K562 (cell line): Measurements from ENCODE around the gene DGCR8. TPM values are rescaled to one million over a fixed set of nuclear protein-coding genes. Genes with fewer than 3 reads are reported as not detected.
A peak's percentile ranks its signal among the peaks of the same experiment; 100 is the strongest.

ENCODE experiments used
- CTCFL ChIP-seq: IDR thresholded peaks from 2 replicates; pipeline ENCODE4 v1.6.1; 2011; ENCODE audit warnings: borderline replicate concordance, low read depth, mild to moderate bottlenecking, moderate library complexity, low read length; ENCODE audit not compliant: insufficient read depth, poor library complexity, severe bottlenecking
- DACH1 ChIP-seq: fragments of 450-650 bp; IDR thresholded peaks from 2 replicates; pipeline ENCODE4 v1.6.1; 2018; ENCODE audit not compliant: partially characterized antibody
- ILF3 ChIP-seq: fragments of 450-650 bp; IDR thresholded peaks from 2 replicates; pipeline ENCODE4 v1.6.1; 2018; ENCODE audit warnings: antibody characterized with exemption, mild to moderate bottlenecking, moderate library complexity, borderline replicate concordance
- KDM5B ChIP-seq: fragments of 200-600 bp; sonication (generic); IDR thresholded peaks from 2 replicates; pipeline ENCODE4 v1.6.1; 2012; ENCODE audit warnings: low read depth, mild to moderate bottlenecking, moderate library complexity, low read length, control low read depth, inconsistent platforms; ENCODE audit not compliant: insufficient replicate concordance
- REST ChIP-seq, 2 experiments: fragments of 450-650 bp; formaldehyde crosslinking in 1 of 2; IDR thresholded peaks; 2 replicates each; pipeline versions ENCODE4 v1.4.0 to v1.6.1; 2014 to 2020; ENCODE audit warnings: mild to moderate bottlenecking in 2 of 2, borderline replicate concordance in 1 of 2, low read depth in 1 of 2
- RFX5 ChIP-seq: IDR thresholded peaks from 2 replicates; pipeline ENCODE4 v1.6.1; 2011; ENCODE audit warnings: low read depth, mild to moderate bottlenecking, improper control_type of control experiment, low read length
- TEAD1 ChIP-seq, 2 experiments: fragments of 450-650 bp in 1 of 2; sonication (generic) in 1 of 2; formaldehyde crosslinking; IDR thresholded peaks; 2 replicates each; pipeline versions ENCODE4 v1.4.0 to v1.8.0; 2020 to 2022; ENCODE audit warnings: mild to moderate bottlenecking in 2 of 2, missing genetic modification reagents in 1 of 2
- WHSC1 ChIP-seq: IDR thresholded peaks from one replicate; pipeline ENCODE4 v1.6.1; 2012; ENCODE audit warnings: low read length, control low read depth, inconsistent platforms
- ZFP91 ChIP-seq: sonication (generic); formaldehyde crosslinking; IDR thresholded peaks from 2 replicates; pipeline ENCODE4 v1.8.0; 2022; ENCODE audit warnings: mild to moderate bottlenecking, missing genetic modification reagents
- ZNF165 ChIP-seq: fragments of 250-450 bp; sonication (Bioruptor Pico); IDR thresholded peaks from 2 replicates; pipeline ENCODE4 v1.4.0; 2020; ENCODE audit warnings: borderline replicate concordance
- ZNF384 ChIP-seq: IDR thresholded peaks from 2 replicates; pipeline ENCODE4 v1.6.1; 2012; ENCODE audit warnings: low read depth, low read length, improper control_type of control experiment
- polyA plus RNA-seq, 8 experiments: library from polyadenylated mRNA; depleted of rRNA in 4 of 8; stranded (reverse) in 5 of 8; unstranded in 3 of 8; fragments of >200 nt; fragmentation: Nextera tagmentation in 2 of 8; fragmentation: Illumina TruSeq in 1 of 8; extraction: Ambion mirVana in 2 of 8; extraction: Trizol in 1 of 8; gene quantifications; 2 replicates each; pipeline versions ENCODE4 v1.2.1 to v1.2.3, GENCODE V29; 2011 to 2014; ENCODE audit warnings: inconsistent platforms in 1 of 8, missing spikeins in 1 of 8
- total RNA-seq, 7 experiments: library from RNA; depleted of rRNA in 6 of 7; stranded (reverse); fragments of >200 nt in 6 of 7; fragmentation: Illumina TruSeq in 2 of 7; extraction: Trizol in 2 of 7; gene quantifications; 2 replicates each; pipeline versions ENCODE4 v1.2.1 to v1.2.3, GENCODE V29; 2011 to 2021; ENCODE audit warnings: low replicate concordance in 1 of 7

Gene DGCR8
- total and polyA plus RNA-seq, 9 of the 15 experiments (the other 6 are each of a cell fraction or from before 2014, with no cell fraction given): 5.9 to 144 (median 80.1) TPM

- TF ChIP-seq CTCFL (no peak), REST (IDR thresholded peaks at IDR 0.05; ENCODE audit: borderline replicate concordance) (no peak), REST (CRISPR knock-in tag; IDR thresholded peaks at IDR 0.05; ENCODE audit: low read depth) (0 out of 2 replicates have a peak, but pooled peaks have one; percentile 10), WHSC1 (peak; percentile 100), KDM5B (peak; percentile 52), DACH1 (no peak), RFX5 (no peak), ZNF384 (no peak), ILF3 (no peak), ZFP91 (CRISPR knock-in tag) (no peak), ZNF165 (CRISPR knock-in tag) (0 out of 2 replicates have a peak, but pooled peaks have one; percentile 22), TEAD1 (CRISPR knock-in tag; IDR thresholded peaks at IDR 0.05) (no peak)
These were observed 4.0 kb downstream of the DGCR8 start (continued) for GRCh38 chr22:20083891-20084546.
